Astrocyte of the spinal cord (primary cell): ENCODE data around the gene UBL4A.

ENCODE experiments used
- DNase-seq: peaks from one replicate; pipeline ENCODE4 v3.0.0; 2011; ENCODE audit warnings: low read depth, low spot score
- H3K4me3 ChIP-seq: 2 replicates; pipeline ENCODE4 v1.5.1; 2011; ENCODE audit warnings: low read depth, mild to moderate bottlenecking, low read length, moderate library complexity
- CTCF ChIP-seq: IDR thresholded peaks from 2 replicates; pipeline ENCODE4 v1.5.1; 2012; ENCODE audit warnings: low read depth, mild to moderate bottlenecking, low read length, inconsistent platforms
- in situ Hi-C: cut with HindIII; loops from 2 replicates; pipeline ENCODE4 v1.10.0; 2017; ENCODE audit warnings: low sequenced_read_pairs

The UBL4A gene

GRCh38 chrX:154468217-154468616 is 18.2 kb downstream of the UBL4A start:
- in situ Hi-C loops, result no loop called here
- no peak for DNase-seq
- TF ChIP-seq CTCF, result no peak
- no peak overlapping the region for H3K4me3 ChIP-seq

- H3K4me3 ChIP-seq, result no peak overlapping the region
- in situ Hi-C loops, result no loop called here
- TF ChIP-seq CTCF, result no peak
- DNase-seq, result no peak
Observed at GRCh38 chrX:154467556-154467955, 18.9 kb downstream of the UBL4A start.

- TF ChIP-seq CTCF, result no peak
- in situ Hi-C loops, result no loop called here
- no peak overlapping the region for H3K4me3 ChIP-seq
- DNase-seq, result no peak
Observed at GRCh38 chrX:154466907-154467306, 19.5 kb downstream of the UBL4A start.

- in situ Hi-C loops, result no loop called here
- no peak for TF ChIP-seq CTCF
- H3K4me3 ChIP-seq, result no peak overlapping the region
- no peak for DNase-seq
Observed at GRCh38 chrX:154466036-154466435, 20.4 kb downstream of the UBL4A start.

- DNase-seq, result no peak
- in situ Hi-C loops, result no loop called here
- no peak for TF ChIP-seq CTCF
- H3K4me3 ChIP-seq, result no peak overlapping the region
Observed at GRCh38 chrX:154465601-154466000, 20.8 kb downstream of the UBL4A start.

- no peak overlapping the region for H3K4me3 ChIP-seq
- no peak for DNase-seq
- in situ Hi-C loops, result no loop called here
- no peak for TF ChIP-seq CTCF
Observed at GRCh38 chrX:154464806-154465365, 21.5 kb downstream of the UBL4A start.

GRCh38 chrX:154463611-154464220 is 22.7 kb downstream of the UBL4A start:
- in situ Hi-C loops, result no loop called here

More at GRCh38 chrX:154463611-154464220, 22.7 kb downstream of the UBL4A start:
- no peak for TF ChIP-seq CTCF
- no peak overlapping the region for H3K4me3 ChIP-seq
- DNase-seq, result no peak
